GM12878 (cell line): ENCODE measurements around the gene ARHGAP21. TPM values are rescaled to one million over a fixed set of nuclear protein-coding genes. Genes with fewer than 3 reads are reported as not detected.

Source experiments
- polyA plus RNA-seq, 11 experiments: library from polyadenylated mRNA; depleted of rRNA in 4 of 11; unstranded in 6 of 11; stranded (reverse) in 5 of 11; fragments of >200 nt; fragmentation: Nextera tagmentation in 4 of 11; fragmentation: Illumina TruSeq in 1 of 11; extraction: Ambion mirVana in 4 of 11; extraction: Trizol in 1 of 11; gene quantifications; 1 replicate in 1 of 11; 2 replicates in 10 of 11; pipeline versions ENCODE4 v1.2.1 to v1.2.3, GENCODE V29; 2011 to 2016; ENCODE audit warnings: inconsistent platforms in 2 of 11, missing spikeins in 2 of 11, low read depth in 1 of 11
- small RNA-seq: library from RNA; depleted of rRNA; stranded (forward); fragments of <200 nt; gene quantifications from one replicate; pipeline ENCODE3, GENCODE V24; 2014
- total RNA-seq, 4 experiments: library from RNA; depleted of rRNA in 3 of 4; stranded (reverse); fragments of >200 nt in 3 of 4; fragmentation: Illumina TruSeq in 1 of 4; extraction: Trizol in 1 of 4; gene quantifications; 2 replicates each; pipeline versions ENCODE4 v1.2.1 to v1.2.3, GENCODE V29; 2013 to 2021

ARHGAP21 gene
- total and polyA plus RNA-seq, 10 of the 15 experiments (the other 5 are each of a cell fraction or from before 2014, with no cell fraction given): 11.7 to 103 (median 37.6) TPM

Small RNA genes lying within 50 kb of the gene (small RNA-seq; reads per million reads assigned to genes)
- not detected for gene RNA5SP305

Other genes starting within 250 kb of the ARHGAP21 start
- gene PRTFDC1, start 228.7 kb upstream of the ARHGAP21 start, total RNA-seq (2014; rRNA removed): 5.5 and 7.3 TPM in 2 replicates
- gene PRTFDC1, start 228.7 kb upstream of the ARHGAP21 start, total RNA-seq (2014; rRNA removed; fragmentation: Illumina TruSeq; extraction: Trizol): 9.2 and 11.2 TPM in 2 replicates
- gene PRTFDC1, start 228.7 kb upstream of the ARHGAP21 start, total RNA-seq (2021): 6.7 and 7.4 TPM in 2 replicates
- 8.9 and 13.9 TPM in 2 replicates for gene PRTFDC1, start 228.7 kb upstream of the ARHGAP21 start, polyA plus RNA-seq (2011; rRNA removed)
- gene PRTFDC1, start 228.7 kb upstream of the ARHGAP21 start, polyA plus RNA-seq (2014; fragmentation: Illumina TruSeq; extraction: Trizol): 12.5 and 14.0 TPM in 2 replicates
- gene PRTFDC1, start 228.7 kb upstream of the ARHGAP21 start, polyA plus RNA-seq (2014; fragmentation: Nextera tagmentation; extraction: Ambion mirVana): 10 to 100 TPM; 13.5 to 17.3 TPM
- 8.0 and 10.1 TPM in 2 replicates for gene PRTFDC1, start 228.7 kb upstream of the ARHGAP21 start, polyA plus RNA-seq (2014; rRNA removed)
- 10 to 100 TPM; 13.8 to 14.2 TPM for gene PRTFDC1, start 228.7 kb upstream of the ARHGAP21 start, polyA plus RNA-seq (2016; fragmentation: Nextera tagmentation; extraction: Ambion mirVana)